Thyroid gland (tissue), 4 donors: ENCODE data around the gene AKT2.

Source experiments
- CTCF ChIP-seq, 6 experiments: fragments of 200-600 bp in 3 of 6; fragments of 450-650 bp in 3 of 6; sonication (generic) in 3 of 6; IDR thresholded peaks; one replicate each; pipeline ENCODE4 v1.5.1; 2016 to 2019; ENCODE audit warnings: antibody characterized with exemption in 6 of 6, mild to moderate bottlenecking in 2 of 6, inconsistent platforms in 1 of 6, moderate library complexity in 1 of 6
- POLR2A ChIP-seq, 2 donors: fragments of 450-650 bp; IDR thresholded peaks; one replicate each; pipeline ENCODE4 v1.6.1; 2017; ENCODE audit warnings: antibody characterized with exemption in 2 of 2, mild to moderate bottlenecking in 2 of 2, moderate library complexity in 1 of 2

GRCh38 chr19:40286235-40286970, 1.3 kb upstream of the AKT2 start:
- no peak for TF ChIP-seq CTCF (IDR thresholded peaks at IDR 0.05)
- no peak for TF ChIP-seq POLR2A (IDR thresholded peaks at IDR 0.05)
